Choroid plexus epithelial cell (primary cell): ENCODE data around the gene PROK2.

ENCODE experiments used
- DNase-seq: peaks from one replicate; pipeline ENCODE4 v3.0.0-alpha.2; 2010; ENCODE audit warnings: low read depth
- H3K4me3 ChIP-seq: 2 replicates; pipeline ENCODE4 v1.5.1; 2011; ENCODE audit warnings: low read depth, mild to moderate bottlenecking, control low read depth, low read length, moderate library complexity
- TF ChIP-seq, protein P1 (sequence below): conservative IDR thresholded peaks from 2 replicates; pipeline ENCODE4 v1.5.1; 2011; ENCODE audit warnings: low read depth, mild to moderate bottlenecking, control low read depth, inconsistent platforms, low read length, moderate library complexity

The PROK2 gene, protein sequence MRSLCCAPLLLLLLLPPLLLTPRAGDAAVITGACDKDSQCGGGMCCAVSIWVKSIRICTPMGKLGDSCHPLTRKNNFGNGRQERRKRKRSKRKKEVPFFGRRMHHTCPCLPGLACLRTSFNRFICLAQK

DNA sequence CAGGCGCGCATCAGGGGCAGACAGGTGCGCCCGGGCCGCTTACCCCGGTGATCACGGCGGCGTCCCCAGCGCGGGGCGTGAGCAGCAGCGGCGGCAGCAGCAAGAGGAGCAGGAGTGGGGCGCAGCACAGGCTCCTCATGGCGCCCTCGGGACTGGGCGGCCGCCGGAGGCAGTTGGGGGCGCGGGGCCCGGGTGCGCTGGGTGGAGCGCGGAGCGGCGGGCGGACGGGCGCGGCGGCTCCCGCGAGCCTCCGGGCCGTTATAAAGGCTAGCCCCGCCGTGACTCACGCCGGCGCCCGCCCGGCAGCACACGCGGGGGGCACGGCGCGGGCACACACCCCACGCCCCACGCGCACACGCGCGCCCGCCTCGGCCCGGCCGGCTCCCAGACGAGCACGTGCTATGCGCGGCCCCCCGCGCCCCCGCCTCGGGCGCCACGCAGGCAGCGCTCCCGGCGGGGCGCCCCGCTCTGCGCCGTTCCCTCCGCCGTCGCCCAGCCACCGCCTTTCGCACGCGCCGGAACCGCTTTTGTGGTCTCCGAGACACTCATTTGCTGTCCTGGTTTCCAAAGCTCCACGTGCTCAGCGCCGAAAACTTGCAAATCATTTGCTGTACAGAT lies at the start of gene PROK2:
PROK2 (minus strand) TSS at position 235 of the 618 bp plus-strand sequence; CDS start at position 139, 96 bp downstream.
- no peak for DNase-seq
- H3K4me3 ChIP-seq: no peak within 1 kb of the TSS
- TF ChIP-seq, protein P1, sequence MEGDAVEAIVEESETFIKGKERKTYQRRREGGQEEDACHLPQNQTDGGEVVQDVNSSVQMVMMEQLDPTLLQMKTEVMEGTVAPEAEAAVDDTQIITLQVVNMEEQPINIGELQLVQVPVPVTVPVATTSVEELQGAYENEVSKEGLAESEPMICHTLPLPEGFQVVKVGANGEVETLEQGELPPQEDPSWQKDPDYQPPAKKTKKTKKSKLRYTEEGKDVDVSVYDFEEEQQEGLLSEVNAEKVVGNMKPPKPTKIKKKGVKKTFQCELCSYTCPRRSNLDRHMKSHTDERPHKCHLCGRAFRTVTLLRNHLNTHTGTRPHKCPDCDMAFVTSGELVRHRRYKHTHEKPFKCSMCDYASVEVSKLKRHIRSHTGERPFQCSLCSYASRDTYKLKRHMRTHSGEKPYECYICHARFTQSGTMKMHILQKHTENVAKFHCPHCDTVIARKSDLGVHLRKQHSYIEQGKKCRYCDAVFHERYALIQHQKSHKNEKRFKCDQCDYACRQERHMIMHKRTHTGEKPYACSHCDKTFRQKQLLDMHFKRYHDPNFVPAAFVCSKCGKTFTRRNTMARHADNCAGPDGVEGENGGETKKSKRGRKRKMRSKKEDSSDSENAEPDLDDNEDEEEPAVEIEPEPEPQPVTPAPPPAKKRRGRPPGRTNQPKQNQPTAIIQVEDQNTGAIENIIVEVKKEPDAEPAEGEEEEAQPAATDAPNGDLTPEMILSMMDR: no peak

DNA sequence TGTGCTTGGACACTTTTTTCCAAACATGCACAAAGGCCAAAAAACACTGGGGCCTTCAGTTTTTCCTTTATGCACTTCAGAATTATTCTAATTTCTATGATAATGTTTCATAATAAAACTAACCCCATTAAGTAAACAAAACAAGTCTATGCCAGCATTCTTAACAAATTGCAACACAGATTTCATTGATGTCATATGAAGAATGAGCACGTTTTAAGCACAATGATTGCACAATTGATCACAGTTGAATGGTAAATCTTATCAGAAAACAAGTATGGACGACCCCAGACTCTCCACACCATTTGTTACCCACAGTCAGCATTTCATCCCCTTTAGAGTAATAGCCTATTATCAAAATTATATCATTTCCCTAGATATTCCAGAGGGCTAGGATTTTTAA lies 46.7 kb upstream of the PROK2 start:
- peak; percentile 2 for DNase-seq
- TF ChIP-seq, protein P1: no peak
- no peak overlapping the region for H3K4me3 ChIP-seq

DNA sequence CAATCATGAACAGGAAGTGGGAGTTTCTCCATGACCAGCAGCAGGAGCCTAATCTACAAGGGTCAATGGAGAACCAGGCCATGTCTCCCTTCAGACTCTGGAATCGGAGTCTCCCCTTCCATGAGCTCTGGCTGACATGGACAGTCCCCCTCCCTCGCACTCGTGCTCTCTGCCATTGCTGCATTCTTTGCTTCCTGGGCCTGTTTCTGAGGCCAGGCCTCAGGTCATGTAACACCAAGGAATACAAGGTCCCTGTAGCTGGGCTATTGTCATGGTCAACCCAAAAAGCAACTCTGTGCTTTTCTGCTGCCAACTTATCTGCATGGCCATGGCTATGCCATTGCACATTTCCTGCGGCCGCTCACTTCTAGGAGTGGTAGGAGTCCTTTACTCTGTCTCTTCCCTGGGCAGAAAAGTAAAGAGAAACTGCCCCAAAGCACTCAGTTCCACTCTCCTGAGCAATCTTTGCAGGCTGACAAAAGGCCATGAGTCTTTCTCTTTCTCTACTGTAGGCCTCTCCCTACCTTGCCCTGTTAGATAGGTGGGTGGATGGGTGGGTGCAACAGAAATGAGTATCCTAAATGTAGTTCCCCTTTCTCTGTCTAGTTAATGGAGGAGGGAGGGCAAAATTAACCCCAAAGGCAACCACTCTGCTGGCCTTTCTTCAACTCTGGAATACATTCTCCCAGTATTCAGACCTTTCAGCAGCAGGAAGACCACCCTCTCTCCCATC lies 40.8 kb upstream of the PROK2 start:
- H3K4me3 ChIP-seq: no peak overlapping the region
- no peak for DNase-seq
- TF ChIP-seq, protein P1: no peak

DNA sequence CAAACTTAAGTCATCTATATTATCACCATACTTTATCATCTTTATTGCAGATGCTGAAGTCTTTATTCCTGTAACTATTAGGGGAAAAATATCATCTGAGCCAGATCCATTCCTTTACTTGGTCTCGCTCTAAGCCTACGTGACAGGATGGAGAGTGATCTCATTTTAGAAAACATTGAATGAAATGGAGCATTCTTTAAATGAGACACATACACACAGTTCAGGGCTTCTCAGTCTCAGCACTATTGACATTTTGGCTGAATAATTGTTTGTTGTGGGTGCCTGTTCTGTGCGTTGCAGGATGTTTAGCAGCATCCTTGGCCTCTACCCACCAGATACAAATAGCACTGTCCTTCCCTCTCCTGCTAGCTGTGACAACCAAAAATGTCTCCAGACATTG lies 36.2 kb upstream of the PROK2 start:
- no peak for DNase-seq
- TF ChIP-seq, protein P1: no peak
- H3K4me3 ChIP-seq: no peak overlapping the region

DNA sequence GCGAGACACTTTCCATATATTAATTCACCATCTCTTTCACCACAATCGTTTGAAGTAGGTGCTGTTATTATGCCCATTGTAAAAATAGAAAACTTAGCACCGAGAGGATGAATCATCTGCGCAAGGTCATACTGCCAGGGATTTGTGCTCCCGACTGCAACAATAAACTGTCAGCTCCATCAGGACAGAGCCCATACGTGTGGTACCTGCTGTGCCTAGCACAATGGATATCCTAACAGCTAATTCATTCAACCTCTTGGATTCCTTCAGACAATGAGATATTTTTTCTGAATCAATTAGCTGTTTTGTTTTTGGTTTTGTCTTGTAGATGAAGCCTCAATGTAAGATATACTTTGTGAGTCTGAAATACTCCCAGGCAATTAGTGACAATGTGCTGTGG lies 32.3 kb upstream of the PROK2 start:
- DNase-seq: no peak
- TF ChIP-seq, protein P1: no peak
- no peak overlapping the region for H3K4me3 ChIP-seq

DNA sequence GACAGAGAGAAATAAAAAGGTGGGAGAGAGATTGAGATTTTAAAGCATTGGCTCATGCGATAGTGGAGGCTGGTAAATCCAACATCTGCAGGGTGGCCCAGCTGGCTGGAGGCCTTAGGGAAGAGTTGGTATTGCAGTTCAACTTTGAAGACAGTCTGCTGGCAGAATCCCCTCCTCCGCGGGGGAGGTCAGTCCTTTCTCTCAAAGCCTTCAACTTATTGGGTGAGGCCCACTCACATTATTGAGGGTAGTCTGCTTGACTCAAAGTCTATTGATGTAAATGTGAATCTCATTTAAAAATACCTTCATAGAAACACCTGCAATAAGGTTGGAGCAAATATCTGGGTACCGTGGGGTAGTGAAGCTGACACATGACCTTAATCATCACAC lies 31.8 kb upstream of the PROK2 start:
- TF ChIP-seq, protein P1: no peak

More for the DNA sequence above, 31.8 kb upstream of the PROK2 start:
- DNase-seq: no peak
- H3K4me3 ChIP-seq: no peak overlapping the region
